ENCODE data around the gene IFFO2.

Gene IFFO2

DNA sequence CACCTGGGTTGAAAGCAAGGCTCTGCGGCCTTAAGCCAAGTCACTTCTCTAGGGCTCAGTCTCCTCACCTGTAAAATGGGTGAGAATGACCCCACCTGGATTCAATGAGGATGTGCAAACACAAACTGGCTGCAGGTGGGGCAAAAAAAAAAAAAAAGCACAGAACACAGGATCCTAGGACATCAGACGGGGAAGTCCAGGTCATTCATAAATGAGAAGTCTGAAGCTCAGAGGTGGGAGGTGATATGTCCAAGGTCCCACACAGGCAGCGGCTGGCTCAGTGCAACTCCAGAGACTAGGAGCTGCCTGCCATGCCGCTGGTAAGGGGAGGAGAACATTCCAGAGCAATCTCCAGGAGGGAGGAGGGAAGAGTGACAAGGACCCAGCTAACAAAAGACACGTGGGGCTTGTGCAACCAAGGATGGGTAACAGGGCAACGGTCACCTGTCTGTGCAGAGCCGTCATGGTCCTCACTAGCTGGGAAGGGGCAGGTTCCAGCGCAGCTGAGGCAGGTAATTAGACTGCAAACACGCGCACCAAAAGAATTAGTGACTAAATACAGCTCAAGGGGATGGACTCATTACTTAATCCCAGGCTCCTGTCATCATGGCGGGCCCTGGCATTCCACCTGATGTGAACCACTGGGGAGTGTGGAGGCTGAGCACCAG lies 19.5 kb downstream of the IFFO2 start:
- DNase-seq (ENCODE audit: low spot score): no peak

- no peak for DNase-seq (ENCODE audit: low spot score)
Observed at GRCh38 chr1:18936471-18936813, 20.0 kb downstream of the IFFO2 start.

- DNase-seq (ENCODE audit: low spot score): no peak
Observed at GRCh38 chr1:18934205-18935000, 22.1 kb downstream of the IFFO2 start.

DNA sequence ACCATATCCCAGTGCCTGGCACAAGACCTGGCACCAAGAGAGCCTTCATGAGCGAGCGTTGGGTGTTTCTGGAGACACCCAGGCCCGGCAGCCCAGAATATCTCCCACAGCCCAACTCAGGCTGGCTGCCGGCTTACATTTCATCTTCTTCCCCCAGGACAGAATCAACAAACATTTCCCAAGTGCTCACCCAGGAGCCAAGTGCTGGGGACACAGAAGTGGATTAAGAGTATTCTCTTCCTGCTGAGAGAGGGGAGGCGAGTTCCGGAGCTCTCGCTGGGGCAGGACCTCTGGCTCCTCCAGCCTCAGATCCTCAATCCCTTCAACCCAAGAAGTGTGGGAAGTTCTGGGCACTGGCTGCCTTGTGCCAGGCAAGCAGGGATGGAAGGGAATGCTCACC lies 23.6 kb downstream of the IFFO2 start:
- no peak for DNase-seq (ENCODE audit: low spot score)

GRCh38 chr1:18932387-18932786 lies 24.1 kb downstream of the IFFO2 start:
- DNase-seq (ENCODE audit: low spot score): no peak

- DNase-seq (ENCODE audit: low spot score): no peak
Observed at GRCh38 chr1:18931730-18932129, 24.7 kb downstream of the IFFO2 start.

GRCh38 chr1:18929686-18930085 lies 26.8 kb downstream of the IFFO2 start:
- DNase-seq (ENCODE audit: low spot score): no peak

GRCh38 chr1:18928985-18929384 lies 27.5 kb downstream of the IFFO2 start:
- no peak for DNase-seq (ENCODE audit: low spot score)

GRCh38 chr1:18928406-18928805 lies 28.1 kb downstream of the IFFO2 start:
- DNase-seq (ENCODE audit: low spot score): no peak

DNA sequence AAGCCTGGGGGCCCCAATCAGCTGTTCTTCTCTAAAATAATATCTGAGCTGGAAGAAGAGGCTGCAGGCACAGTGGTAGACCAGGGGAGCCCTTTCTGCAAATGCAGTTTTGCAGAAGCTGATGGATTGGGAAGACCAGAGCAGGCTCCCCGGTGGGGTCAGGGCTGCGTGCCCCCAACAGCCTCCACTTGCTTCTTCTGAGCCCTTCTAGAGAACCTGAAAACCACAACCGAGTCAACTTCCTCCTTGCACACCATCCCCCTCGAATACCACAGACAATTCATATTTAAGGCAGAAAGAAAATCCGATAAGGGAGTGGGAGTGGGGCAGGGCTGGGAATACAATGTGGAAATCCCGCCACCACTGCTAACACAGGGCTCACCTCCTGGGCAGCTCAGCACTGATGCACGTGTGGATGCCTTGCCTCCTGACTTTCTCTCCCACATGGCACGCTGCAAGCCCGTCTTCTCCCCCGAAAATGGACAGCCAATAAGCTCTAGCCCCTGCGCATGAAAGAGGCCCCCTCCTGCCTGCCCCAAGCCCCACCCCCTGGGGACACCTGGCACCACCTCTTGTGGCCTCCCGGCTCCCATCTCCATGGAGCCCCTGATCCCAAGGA lies 28.7 kb downstream of the IFFO2 start:
- no peak for DNase-seq (ENCODE audit: low spot score)

GRCh38 chr1:18927082-18927653 lies 29.3 kb downstream of the IFFO2 start:
- DNase-seq (ENCODE audit: low spot score): no peak

DNA sequence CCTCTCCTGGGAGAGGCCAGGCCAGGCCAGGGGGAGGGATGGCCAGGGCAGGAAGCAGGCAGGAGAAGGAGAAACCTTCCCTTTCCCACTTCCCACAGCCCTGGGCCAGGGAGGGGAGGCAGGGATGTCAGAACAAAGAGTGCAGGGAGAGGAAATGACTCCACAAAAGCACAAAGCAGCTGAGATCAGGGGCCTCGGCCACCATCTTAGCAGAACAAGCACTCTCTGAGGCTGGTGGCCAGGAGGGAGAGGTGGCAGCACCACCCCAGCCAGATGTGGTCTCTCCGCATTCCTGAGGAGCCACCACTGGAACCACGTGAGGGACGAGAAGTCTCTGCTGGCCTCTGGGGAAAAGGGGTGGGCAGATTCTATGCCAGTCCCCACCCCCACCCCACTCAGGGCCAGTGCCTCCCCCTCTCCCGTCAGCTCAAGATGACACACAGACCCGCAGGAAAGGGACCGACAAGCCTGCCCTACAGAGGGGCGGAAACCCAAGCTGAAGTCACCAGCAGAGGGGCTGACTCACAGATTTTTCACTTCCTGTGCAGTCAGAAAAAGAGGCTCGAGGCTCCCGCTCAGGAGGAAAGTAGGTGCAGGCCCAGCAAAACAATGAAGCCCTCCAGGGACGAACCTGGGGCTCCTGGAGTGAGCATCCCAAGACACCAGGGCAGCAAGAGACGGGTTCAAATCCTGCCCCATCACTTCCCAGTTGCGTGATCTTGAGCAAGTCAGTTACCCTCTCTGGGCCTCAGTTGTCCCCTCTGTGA lies 30.0 kb downstream of the IFFO2 start:
- DNase-seq (ENCODE audit: low spot score): no peak

GRCh38 chr1:18925279-18925678 lies 31.2 kb downstream of the IFFO2 start:
- DNase-seq (ENCODE audit: low spot score): no peak

DNA sequence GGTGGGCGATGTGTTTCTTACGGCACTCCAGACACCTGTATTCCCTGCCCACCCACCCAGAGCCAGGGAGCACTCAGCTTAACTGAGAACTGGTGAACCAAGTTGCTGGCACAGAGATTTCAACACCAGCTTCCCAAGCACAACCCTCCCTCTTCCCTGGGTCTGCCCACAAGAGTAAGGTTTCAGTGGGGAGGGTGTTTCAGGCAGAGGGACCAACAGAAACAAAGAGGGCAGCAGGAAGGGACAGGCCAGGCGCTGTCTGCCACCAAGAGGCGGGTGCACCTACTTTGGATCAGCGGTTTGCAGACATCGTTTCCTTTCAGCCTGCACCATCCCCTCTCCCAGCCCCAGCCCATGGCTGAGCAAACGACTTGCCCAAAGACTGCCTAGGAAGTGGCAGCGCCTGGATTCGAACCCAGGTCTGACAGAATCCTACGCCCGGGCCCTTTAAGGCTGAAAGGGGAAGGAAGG lies 32.2 kb downstream of the IFFO2 start:
- DNase-seq (ENCODE audit: low spot score): no peak

GRCh38 chr1:18923756-18924211 lies 32.7 kb downstream of the IFFO2 start:
- no peak for DNase-seq (ENCODE audit: low spot score)

DNA sequence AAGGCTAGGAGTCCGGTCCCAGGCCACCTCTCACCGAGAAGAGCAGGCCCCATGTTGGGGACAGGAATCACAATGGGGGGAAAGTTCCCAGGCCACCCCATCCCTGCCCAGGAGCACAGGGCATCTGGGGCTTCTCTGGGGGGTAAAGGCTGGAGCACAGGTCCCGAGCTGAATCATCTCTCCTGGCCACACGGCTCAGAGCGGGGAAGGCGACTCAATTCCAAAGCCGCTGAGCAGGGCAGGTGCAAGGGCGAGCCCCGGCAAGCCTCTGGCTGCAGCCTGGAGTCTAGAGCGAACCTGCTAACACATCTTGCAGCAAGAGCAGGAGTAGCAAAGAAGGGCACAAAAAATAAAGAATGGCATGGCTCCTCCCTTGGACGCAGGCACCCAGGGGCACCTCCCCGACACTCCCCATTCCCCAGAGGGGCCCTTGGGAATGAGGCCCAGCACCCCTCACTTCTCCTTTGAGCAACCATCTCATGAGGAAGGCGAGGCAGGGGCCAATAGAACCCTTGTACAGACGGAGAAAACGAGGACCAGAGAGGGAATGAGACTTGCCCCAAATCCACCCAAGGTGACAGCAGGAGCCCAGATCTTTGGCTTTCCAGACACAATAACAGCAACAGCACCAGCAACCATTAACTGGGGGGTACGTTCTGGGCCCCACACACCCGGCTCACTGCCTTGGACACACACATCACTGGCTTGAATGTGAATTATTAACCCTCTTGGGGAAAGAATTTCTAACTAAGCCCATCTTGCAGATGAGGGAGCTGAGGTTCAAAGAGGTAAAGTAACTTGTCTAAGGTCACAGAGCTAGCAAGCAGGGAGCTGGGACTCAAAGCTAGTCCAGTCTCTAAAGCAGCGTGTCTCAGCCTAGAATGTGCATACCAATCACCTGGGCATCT lies 33.4 kb downstream of the IFFO2 start:
- DNase-seq (ENCODE audit: low spot score): no peak

- peak; percentile 82 for DNase-seq (ENCODE audit: low spot score)
Observed at GRCh38 chr1:18922319-18922726, 34.2 kb downstream of the IFFO2 start.

GRCh38 chr1:18921516-18922251 lies 34.8 kb downstream of the IFFO2 start:
- DNase-seq (ENCODE audit: low spot score): no peak

- DNase-seq (ENCODE audit: low spot score): no peak
Observed at GRCh38 chr1:18920931-18921330, 35.5 kb downstream of the IFFO2 start.

DNA sequence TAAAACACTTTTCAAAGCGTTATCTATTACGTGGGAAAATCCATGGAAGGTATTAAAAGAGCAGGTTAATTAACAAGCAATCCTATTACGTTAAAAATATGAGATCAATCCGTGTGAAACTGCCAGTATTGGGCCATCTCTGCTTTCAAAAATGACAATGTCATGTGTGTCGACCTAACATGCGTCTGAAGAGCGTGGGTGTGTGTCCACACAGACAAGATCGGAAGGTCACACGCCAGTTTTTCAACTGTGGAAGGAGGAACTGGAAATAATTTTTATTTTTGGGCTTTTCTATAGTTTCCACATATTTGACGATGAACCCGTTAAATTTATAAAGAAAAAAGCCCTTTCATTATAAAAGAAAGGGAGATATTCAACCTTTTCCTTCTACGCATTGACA lies 36.5 kb downstream of the IFFO2 start:
- DNase-seq (ENCODE audit: low spot score): no peak
